GM18873 (cell line): ENCODE data around the gene WFDC12.

Experiments used
- ATAC-seq: cut with Tn5 transposase; IDR thresholded peaks from one replicate; pipeline ENCODE4 v1.9.1; 2021; ENCODE audit warnings: mild to moderate bottlenecking, moderate library complexity, moderate number of reproducible peaks; ENCODE audit not compliant: unreplicated experiment, low FRiP score

WFDC12 gene

DNA sequence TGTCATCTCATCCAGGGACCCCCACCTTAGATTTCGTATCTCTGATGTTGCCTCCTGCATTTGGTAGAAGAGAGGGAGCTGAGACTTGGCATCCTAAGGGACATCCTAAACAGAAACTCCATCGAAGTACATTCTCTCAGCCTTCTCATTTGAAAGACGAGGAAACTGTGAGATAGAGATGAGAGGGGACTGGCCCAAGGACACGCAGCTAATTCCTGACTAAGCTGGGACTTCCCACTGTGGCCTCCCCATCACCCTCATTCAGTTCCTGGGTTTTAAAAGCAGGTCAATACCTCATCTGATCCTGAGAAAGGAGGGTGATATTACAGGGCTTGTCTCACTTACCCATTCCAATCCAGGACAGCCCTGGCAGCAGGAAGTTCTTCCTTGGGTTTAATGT is 8.4 kb downstream of the WFDC12 start:
- no peak for ATAC-seq

GRCh38 chr20:45115386-45115774 is 8.9 kb downstream of the WFDC12 start:
- ATAC-seq: no peak

- no peak for ATAC-seq
Observed at GRCh38 chr20:45114465-45115385, 9.5 kb downstream of the WFDC12 start, which contains the start of gene WFDC5. TSS of gene WFDC5 (minus strand) at chr20:45115174. CDS start at chr20:45115083, 91 bp downstream.

- no peak for ATAC-seq
Observed at GRCh38 chr20:45113865-45114264, 10.4 kb downstream of the WFDC12 start.

DNA sequence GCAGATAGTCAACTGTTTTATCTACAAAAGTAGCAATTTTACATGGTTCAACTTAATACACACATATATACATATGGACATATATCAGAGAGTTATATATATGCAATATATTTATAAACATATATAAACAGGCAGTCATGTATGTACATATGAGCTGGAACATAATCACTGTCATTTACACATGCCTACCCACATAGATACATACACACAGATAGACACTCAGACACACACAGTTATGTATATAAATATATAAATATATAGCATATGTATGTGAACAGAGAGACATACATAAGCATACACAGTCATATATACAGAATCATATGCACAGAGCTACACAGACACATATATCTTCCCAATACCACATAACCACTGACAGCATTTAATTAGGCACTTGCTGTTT is 11.5 kb downstream of the WFDC12 start:
- ATAC-seq: no peak

- no peak for ATAC-seq
Observed at GRCh38 chr20:45111799-45112471, 12.3 kb downstream of the WFDC12 start.

DNA sequence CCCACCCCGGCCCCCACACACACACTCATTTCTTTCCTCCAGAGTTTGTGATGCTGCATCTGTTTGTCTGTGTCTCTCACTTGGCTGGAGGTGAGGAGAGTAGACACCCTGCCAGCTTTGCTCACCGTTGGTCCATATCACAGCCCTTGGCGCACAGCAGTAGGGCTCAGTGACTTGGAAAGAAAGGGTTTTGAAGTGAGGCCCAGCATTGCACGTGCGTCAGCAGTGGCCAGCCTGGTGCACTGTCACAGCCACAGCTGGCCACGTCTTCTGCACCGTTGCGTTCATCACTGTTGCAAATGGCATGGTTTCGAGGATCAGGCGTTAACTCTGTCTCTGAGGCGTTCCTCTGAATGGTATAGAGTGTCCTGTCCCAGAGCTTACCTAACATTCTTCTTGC is 13.0 kb downstream of the WFDC12 start:
- ATAC-seq: no peak

DNA sequence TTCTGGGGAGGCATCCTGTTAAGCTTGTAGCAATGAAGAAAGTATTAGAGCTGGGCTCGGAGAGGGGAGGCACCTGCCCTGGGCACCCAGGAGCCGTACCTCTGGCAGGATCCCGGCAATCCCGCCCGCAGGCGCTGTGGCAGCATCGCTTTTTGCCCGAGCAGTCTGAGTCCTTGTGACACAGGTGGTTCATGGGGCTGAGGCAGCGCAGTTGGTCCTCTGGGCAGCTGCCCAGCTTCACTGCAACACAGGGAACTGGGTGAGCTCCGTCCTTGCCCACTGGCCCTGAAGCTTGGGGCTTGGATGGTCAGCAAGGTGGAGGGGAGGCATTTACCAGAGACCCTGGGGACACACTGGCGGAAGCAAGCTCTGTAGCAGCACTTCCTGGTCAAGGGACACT is 14.0 kb downstream of the WFDC12 start:
- no peak for ATAC-seq

DNA sequence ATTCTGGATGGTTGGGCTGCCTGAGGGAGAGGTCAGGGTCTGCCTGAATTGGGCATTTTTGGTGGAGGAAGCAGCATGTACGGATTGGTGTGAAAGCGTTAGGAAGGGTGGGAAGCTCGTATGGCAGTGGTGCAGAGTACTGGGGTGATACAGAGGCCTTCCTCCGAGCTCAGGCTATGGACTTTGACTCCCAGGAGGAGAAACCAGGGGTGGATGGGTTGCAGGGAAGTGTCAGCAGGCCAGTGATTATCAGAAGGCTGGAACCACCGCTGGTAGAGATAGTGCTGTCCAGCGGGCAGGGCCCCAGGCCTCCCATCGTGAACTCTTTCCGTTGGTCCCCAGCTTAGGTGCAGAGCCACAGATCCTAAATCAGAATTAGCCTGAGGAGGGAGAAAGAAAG is 14.6 kb downstream of the WFDC12 start:
- ATAC-seq: no peak

- ATAC-seq: no peak
Observed at GRCh38 chr20:45105317-45105716, 18.9 kb downstream of the WFDC12 start.

DNA sequence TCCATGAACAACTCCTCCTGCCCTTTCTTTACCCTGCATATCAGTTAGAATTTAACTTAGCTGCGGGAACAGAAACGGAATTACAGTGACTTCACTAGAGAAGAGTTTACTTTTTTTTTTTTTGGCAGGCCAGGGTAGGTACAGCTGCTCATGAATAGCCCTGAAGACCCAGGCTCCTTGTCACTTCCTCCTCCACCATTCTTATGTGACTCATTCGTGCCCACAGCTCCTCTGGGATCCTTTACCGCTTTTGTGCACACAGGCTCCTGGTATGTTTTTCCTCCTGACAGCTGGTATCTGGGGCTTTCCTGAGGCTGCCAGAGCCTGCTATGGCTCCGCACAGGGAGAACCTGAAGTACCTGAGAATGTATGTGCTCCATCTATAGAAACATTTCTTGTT is 19.5 kb downstream of the WFDC12 start:
- no peak for ATAC-seq

- ATAC-seq: no peak
Observed at GRCh38 chr20:45103072-45103471, 21.2 kb downstream of the WFDC12 start.

GRCh38 chr20:45101333-45101850 is 22.9 kb downstream of the WFDC12 start:
- ATAC-seq: no peak

DNA sequence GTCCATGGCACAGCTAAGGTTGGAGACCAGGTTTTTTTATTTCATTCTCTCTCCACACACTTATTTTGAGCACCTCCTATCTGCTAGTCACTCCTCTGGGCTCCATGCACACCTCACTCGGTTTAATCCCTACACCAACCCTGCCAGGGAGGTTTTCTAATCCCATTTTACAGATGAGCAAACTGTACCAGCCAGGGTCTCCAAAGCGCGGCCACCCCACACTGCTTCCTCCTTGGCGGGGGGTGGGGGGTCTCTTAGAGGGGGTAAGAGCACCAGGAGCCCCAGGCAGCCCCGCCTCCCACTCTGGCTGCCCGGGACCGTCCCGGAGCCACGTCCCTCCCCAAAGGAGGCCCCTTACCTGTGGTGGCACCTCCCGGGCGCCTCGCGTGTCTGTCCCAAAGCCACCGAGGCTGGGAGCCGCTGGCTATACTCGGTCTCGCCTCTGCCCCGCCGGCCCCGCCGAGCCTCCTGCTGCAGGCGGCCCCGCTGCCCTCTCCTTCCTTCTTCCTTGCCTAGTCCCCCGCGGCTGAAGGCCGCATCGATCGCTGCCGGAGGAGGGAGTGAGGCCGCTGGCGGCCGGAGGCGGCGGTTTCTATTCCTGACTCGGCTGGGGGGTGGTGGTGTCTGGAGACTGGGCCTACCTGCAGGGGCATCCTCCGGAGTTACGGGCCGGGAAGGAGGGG is 23.6 kb downstream of the WFDC12 start, which contains the start of gene KCNS1:
Gene KCNS1, minus strand, starts transcription at position 565 of the 683 bp plus-strand sequence. CDS start 1,891 bp downstream, outside the sequence.
- no peak for ATAC-seq

GRCh38 chr20:45098103-45098773 is 26.0 kb downstream of the WFDC12 start:
- ATAC-seq: no peak

GRCh38 chr20:45097485-45098102 is 26.7 kb downstream of the WFDC12 start:
- ATAC-seq: no peak

DNA sequence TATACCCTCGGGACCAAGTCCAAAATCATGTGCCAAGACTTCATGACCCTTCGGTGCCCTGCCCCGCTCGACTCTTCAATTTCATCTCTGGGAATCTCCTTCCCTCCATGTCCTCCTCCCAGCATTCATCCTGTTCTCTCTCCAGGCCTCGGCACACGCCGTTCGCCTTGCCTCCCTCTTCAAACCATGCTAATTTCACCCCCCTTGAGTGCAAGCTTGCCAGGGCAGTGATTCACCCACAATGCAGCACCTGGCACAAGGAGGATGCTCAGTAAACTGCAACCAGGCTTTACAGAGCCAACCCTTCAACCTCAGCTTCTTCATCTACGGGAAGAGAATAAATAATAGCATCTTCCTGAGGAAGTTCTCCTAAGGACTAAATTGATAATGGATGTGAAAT is 27.5 kb downstream of the WFDC12 start:
- ATAC-seq: no peak

DNA sequence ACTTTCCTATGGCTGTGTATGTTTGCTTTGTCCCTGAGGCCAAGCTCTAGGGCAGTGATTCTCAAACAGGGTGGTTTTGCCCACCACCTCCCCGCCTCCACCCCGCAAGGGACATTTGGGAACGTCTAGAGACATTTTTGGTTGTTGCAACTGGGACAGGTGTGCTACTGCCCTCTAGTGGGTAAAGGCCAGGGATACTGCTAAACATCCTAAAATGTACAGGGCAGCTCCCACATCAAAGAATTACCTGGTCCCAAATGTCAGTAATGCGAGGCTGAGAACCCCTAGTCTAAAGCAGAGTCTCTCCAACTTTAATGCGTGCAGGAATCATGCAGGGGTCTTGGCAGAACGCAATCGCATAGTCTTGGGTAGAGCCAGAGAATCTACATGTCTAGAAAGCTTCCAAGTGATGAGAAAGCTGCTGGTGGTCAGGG is 28.4 kb downstream of the WFDC12 start:
- ATAC-seq: no peak

DNA sequence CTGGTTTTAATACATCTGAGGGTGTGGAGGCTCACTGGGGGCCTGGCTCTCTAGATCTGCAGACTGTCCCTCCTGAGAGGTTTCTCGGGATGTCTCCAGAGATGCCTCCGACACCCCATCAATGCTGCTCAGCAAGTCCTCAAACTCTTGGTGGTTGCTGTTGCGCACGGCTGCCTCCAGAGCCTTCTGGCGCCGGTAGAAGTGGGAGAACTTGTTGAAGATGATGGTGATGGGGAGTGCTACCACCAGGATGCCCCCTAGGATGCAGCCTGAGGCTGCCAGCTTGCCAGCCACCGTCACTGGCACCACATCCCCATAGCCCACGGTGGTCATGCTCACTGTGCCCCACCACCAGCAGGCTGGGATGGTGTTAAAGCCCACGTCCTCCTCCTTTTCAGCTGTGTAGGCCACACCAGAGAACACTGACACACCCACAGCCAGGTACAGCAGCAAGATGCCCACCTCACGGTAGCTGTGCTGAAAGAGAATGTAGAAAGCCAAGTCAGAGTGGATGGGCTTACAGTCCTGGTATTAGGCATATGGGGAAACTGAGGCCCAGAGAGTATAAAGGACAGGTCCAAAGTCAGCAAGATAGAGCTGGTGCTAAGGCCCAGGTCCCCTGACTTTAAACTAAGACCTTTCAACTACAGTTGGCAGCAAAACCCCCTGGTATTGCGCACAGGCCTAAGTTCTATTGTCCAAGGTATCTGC is 29.2 kb downstream of the WFDC12 start:
- no peak for ATAC-seq
